Lung (tissue), 12 donors: Measurements from ENCODE around the gene NOTCH2. TPM values are rescaled to one million over a fixed set of nuclear protein-coding genes. Genes with fewer than 3 reads are reported as not detected.
A peak's percentile ranks its signal among the peaks of the same experiment; 100 is the strongest.

Experiments
- ATAC-seq: fragments of 200-7000 bp; cut with Tn5 transposase; one replicate; pipeline ENCODE4 v1.9.1; 2020; ENCODE audit warnings: moderate number of reproducible peaks; ENCODE audit not compliant: insufficient read depth, low FRiP score
- DNase-seq, 3 donors: peaks; one replicate each; pipeline ENCODE4 v3.0.0-alpha.2; 2013 to 2017
- H3K27ac ChIP-seq, 2 donors: one replicate each; pipeline ENCODE4 v1.5.1; 2013; ENCODE audit warnings: mild to moderate bottlenecking in 2 of 2, moderate library complexity in 2 of 2, control low read depth in 1 of 2, inconsistent platforms in 1 of 2, low read depth in 1 of 2, low read length in 1 of 2
- H3K27me3 ChIP-seq, 3 donors: one replicate each; pipeline ENCODE4 v1.5.1; 2013; ENCODE audit warnings: low read length in 2 of 3; ENCODE audit not compliant: control insufficient read depth in 3 of 3, insufficient read depth in 3 of 3
- H3K36me3 ChIP-seq, 4 donors: one replicate each; pipeline ENCODE4 v1.5.1; 2013; ENCODE audit warnings: low read length in 4 of 4, mild to moderate bottlenecking in 1 of 4, moderate library complexity in 1 of 4; ENCODE audit not compliant: control insufficient read depth in 4 of 4, insufficient read depth in 4 of 4
- H3K4me1 ChIP-seq, 5 donors: one replicate each; pipeline ENCODE4 v1.5.1; 2013; ENCODE audit warnings: low read length in 5 of 5, mild to moderate bottlenecking in 2 of 5, moderate library complexity in 1 of 5; ENCODE audit not compliant: control insufficient read depth in 5 of 5, insufficient read depth in 5 of 5
- H3K4me3 ChIP-seq: one replicate; pipeline ENCODE4 v1.5.1; 2013; ENCODE audit warnings: mild to moderate bottlenecking, control low read depth, moderate library complexity
- H3K9ac ChIP-seq, 2 donors: one replicate each; pipeline ENCODE4 v1.5.1; 2013; ENCODE audit warnings: low read length in 2 of 2, control low read depth in 1 of 2; ENCODE audit not compliant: insufficient read depth in 1 of 2
- H3K9me3 ChIP-seq, 4 donors: one replicate each; pipeline ENCODE4 v1.5.1; 2013; ENCODE audit warnings: low read length in 3 of 4, mild to moderate bottlenecking in 1 of 4, moderate library complexity in 1 of 4; ENCODE audit not compliant: control insufficient read depth in 4 of 4, insufficient read depth in 3 of 4
- CTCF ChIP-seq: IDR thresholded peaks from 2 replicates; pipeline ENCODE4 v1.5.1; 2012; ENCODE audit warnings: mild to moderate bottlenecking; ENCODE audit errors: control extremely low read depth, extremely low read depth
- WGBS, 2 donors: extraction: QIAGEN DNeasy Blood & Tissue Kit; methylation state at CpG; one replicate each; pipeline ENCODE4 v1.1.7; 2013; 5-methylcytosine and 5-hydroxymethylcytosine counted together
- polyA plus RNA-seq, 2 donors: library from polyadenylated mRNA; stranded (reverse); fragments of 200-250 nt; gene quantifications; one replicate each; pipeline ENCODE4 v1.2.1, GENCODE V29; 2013
- total RNA-seq, 2 donors: library from RNA; depleted of rRNA in 1 of 2; stranded (reverse); fragments of >200 nt in 1 of 2; gene quantifications; one replicate each; pipeline ENCODE4 v1.2.1, GENCODE V29; 2014 to 2021
- donor health status: control.
- donor health status: control.
- donor health status: Bipolar disorder and iron deficiency.
- donor health status: healthy.
- donor health status: DM: yes; HTN: yes; CAD: no.

Gene NOTCH2
- total and polyA plus RNA-seq, 4 donors: 6.8 to 179 (median 80.3) TPM

- TF ChIP-seq CTCF: no peak
- H3K4me1 ChIP-seq: no peaks in the 10 kb centered on the region
- 62 to 69% methylated on average over 5 of the region's 5 CpGs for WGBS, 2 donors
Observed at GRCh38 chr1:119882132-119883049, 187.1 kb downstream of the NOTCH2 start.

GRCh38 chr1:119879510-119880434 lies 189.7 kb downstream of the NOTCH2 start:
- 79 to 86% methylated on average over 11 to 12 of the region's 12 CpGs for WGBS, 2 donors
- no peak overlapping the region for H3K9ac ChIP-seq
- H3K4me1 ChIP-seq: no peaks in the 10 kb centered on the region
- ATAC-seq: no peak
- no peak overlapping the region for H3K27ac ChIP-seq
- H3K9me3 ChIP-seq: no peaks in the 10 kb centered on the region
- peak in 2 of 3 donors; percentile 13 to 30 for DNase-seq
- H3K27me3 ChIP-seq: no peaks in the 10 kb centered on the region
- no peak for TF ChIP-seq CTCF
- H3K4me3 ChIP-seq: no peak overlapping the region
- H3K36me3 ChIP-seq: no peaks in the 10 kb centered on the region

More at GRCh38 chr1:119882132-119883049, 187.1 kb downstream of the NOTCH2 start:
- DNase-seq (no peak), ATAC-seq (no peak)
- Histone ChIP-seq H3K9ac (no peak overlapping the region), H3K4me3 (no peak overlapping the region), H3K9me3 (no peaks in the 10 kb centered on the region), H3K27me3 (no peaks in the 10 kb centered on the region), H3K27ac (no peak overlapping the region), H3K36me3 (no peaks in the 10 kb centered on the region)

- no peaks in the 10 kb centered on the region for H3K36me3 ChIP-seq
- no peak overlapping the region for H3K4me3 ChIP-seq
- H3K27me3 ChIP-seq: no peaks in the 10 kb centered on the region
- ATAC-seq (no peak), DNase-seq (peak in 2 of 3 donors; percentile 42 to 56)
- H3K27ac ChIP-seq: no peak overlapping the region
- peaks cover 0 to 4% (median 0%) of the 10 kb centered on the region in 5 donors for H3K4me1 ChIP-seq
- H3K9ac ChIP-seq: no peak overlapping the region
- no peaks in the 10 kb centered on the region for H3K9me3 ChIP-seq
- no peak for TF ChIP-seq CTCF
Observed at GRCh38 chr1:119878171-119878570, 191.3 kb downstream of the NOTCH2 start.
